HG03039 (cell line): Measurements from ENCODE around the gene TMUB2.
"Not testable (repeated sequence)": the region's sequence is repeated elsewhere in the genome, so short reads cannot be mapped to it uniquely, and the experiment has no call there.

Experiments
- ATAC-seq: cut with Tn5 transposase; IDR thresholded peaks from one replicate; pipeline ENCODE4 v1.9.1; 2021; ENCODE audit warnings: mild to moderate bottlenecking, moderate library complexity; ENCODE audit not compliant: unreplicated experiment

TMUB2 gene

DNA sequence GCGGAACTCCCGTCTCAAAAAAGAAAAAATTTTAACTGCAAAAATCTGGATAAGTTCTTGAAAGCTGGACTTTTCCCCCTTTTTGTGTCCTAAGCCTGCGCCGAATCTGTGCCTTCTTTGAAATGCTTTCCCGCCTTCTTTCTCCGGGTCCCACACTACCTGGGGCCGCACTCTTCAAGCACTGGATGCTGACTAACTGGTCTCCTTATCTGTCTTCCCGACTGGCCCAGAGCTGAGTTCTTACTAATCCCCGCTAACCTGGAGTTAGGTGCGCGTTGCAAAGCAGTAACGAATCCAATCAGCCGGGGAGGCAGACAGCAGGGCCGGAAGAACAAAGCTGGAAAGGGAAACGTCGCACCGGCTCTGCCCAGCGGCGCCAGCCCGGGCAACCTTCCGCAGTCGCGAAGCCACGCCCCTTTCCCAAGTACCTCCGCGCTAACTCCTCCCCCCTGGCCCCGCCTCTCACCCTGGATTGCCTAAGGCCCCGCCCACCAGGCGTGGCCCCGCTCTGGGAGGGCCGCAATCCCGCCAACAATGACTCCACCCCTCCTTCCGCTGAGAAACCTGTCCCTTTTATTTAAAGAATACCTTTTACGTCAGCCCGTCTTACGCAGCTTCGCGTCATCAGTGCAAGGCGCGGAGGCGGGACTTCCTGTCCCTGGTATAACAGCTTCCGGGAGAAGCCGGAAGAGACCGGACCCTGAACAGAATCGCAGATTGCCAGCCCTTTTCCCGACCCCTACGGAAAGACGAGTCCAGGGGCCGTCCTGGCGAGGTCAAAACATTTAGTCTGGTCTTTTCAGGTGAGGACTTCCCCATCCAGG lies at the start of gene TMUB2:
TSS of gene TMUB2 (plus strand) at position 666 of the 824 bp plus-strand sequence. CDS start 737 bp downstream, outside the sequence.
- peak; percentile 85 for ATAC-seq

DNA sequence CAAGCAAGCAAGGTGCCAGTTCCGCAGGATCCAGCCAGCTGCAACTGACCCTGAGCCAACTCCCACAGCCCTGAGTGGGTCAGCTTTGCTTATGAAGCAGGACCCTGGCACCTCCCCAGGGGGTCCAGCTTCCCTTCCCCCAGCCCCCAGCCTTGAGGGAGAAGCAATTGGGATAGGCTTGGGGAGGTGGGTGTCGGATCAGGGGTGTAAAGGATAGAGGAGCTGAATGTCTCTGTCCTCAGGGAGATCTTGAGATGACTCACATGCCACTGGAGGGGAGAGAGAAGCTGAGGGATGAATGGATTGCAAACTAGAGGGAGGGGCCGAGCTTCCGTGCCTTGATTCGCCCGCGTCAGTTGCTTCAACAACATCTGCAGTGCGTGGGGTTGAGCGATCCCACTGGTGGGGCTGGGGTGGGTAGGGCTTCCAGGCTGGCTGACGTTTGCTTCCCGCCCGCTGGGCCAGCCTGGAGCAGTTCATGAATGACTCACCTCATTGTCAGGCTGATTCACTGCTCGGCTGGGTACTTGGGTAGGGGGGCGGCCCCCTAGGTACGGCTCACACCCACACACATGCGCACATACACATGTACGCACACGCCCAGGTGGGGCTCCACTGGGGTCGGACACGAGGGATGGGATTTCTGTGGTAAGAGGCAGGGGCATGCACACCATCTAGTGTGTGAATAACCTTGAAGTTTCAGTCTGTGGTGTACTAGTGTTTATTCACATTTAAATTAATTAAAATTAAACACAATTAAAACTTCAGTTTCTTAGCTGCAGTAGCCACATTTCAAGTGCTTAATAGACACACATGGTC lies 48.7 kb upstream of the TMUB2 start:
- no peak for ATAC-seq

DNA sequence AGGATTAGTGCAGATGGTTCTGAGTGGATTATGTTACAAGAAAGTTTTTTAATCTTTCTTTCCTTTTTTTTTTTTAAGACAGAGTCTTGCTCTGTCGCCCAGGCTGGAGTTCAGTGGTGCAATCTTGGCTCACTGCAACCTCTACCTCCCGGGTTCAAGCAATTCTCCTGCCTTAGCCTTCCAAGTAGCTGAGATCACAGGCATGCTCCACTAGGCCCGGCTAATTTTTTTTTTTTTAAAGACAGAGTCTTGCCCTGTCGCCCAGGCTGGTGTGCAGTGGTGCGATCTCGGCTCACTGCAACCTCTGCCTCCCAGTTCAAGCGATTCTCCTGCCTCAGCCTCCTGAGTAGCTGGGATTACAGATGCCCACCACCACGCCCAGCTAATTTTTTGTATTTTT lies 42.9 kb upstream of the TMUB2 start:
- not testable (repeated sequence) for ATAC-seq

DNA sequence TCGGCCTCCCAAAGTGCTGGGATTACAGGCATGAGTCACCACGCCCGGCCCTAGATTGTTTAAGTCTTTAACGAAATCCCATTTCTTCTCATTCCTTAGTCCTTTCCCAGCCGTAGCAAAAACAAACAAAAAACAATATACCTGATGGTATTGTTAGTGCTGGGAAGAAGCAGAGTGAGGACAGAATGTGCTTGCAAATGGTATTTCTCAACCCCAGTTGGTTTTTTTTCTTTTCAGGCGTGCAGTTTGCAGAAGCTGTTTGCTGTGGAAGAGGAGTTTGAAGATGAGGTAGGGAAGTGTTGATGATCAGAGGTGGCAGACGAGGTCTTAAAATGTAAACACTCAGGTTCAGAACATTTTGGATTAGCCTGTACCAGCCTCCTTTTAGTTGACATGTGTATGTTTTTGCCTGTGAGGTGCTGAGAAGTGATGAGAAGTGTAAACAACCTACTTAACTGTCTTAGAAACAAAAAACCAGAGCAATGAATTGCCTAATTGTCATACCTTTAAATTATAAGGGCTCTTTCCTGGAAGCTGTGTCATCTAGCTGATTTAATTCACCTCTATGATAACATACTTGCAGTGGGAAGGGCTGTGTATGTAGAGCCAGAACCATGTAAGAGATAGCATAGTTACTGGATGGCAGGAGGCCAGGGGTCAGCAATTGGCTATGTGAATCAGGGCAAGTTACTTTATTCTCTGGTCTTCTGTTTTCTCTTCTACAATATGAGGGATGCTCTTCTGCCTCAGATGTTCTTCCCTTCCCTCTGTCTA lies 41.6 kb upstream of the TMUB2 start:
- no peak for ATAC-seq

DNA sequence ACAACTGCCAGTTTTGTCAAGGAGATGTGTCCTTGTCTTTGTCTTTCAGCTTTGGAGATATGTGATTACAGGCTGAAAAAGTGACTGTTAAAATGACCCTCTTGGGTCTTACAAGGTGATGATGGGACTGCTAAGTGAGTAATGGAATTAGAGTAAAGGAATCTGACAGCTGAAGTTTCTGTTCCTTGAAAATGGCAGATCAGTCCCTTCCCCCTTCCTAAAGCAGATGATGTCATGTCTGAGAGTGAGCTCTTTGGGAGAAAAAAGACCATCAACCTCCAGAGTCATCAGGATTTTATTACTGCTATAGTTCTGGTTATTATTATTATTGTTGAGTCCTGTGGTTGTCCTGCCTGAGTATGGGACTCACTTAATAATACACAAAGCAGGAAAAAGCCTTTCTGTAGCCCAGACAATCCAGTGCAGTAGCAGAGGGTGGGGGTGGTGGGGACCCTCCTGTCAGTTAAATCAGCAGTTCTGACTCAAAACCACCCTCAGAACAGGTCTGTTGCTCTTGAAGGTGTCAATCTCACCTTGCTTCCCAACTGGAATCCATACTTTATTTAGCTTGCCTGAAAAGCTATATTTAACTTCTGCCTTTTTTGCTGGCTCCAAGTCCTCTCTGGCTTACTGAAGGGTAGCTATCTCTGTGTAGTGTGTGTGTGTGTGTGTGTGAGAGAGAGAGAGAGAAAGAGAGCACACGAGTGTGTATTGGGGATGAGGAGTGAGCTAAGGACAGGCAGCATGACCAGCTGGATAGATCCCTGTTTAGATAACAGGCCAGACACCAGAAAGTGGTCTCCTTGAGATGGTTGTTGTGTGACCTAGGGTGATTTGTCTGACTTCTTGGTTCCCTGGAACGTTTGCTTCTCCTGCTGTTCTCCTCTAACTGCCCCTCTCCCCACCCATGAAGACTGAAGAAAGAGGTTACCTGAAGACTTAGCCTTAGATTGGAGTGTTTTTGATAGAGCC lies 40.1 kb upstream of the TMUB2 start:
- no peak for ATAC-seq

DNA sequence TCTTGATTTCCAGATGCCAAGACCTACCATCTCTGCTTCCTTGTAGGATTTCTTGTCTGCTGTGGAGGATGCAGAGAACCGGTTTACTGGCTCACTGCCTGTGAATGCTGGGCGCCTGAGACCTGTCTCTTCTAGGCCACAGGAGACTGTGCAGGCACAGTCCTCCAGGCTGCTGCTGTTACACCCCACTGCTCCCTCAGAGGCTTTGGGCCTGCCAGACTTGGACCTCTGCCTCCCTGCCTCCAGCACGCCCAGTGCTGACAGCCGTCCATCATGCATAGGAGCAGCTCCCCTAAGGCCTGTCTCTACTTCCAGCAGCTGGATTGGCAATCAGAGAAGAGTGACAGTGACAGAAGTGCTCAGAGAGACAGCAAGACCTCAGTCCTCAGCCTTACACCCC lies 39.0 kb upstream of the TMUB2 start:
- ATAC-seq, result no peak

DNA sequence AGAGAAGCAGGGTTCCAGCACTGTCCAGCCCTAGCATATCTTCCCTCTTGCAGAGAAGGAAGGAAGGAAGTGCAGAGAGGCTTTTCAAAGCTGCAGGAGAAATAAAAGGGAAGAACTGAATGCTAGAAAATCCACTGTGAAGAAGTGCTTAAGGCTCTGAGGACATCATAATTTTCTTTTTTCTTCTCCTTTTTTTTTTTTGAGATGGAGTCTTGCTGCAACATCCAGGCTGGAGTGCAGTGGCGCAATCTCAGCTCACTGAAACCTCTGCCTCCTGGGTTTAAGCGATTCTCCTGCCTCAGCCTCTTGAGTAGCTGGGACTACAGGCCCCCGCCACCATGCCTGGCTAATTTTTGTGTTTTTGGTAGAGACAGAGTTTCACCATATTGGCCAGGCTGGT lies 37.7 kb upstream of the TMUB2 start:
- ATAC-seq, result not testable (repeated sequence)

DNA sequence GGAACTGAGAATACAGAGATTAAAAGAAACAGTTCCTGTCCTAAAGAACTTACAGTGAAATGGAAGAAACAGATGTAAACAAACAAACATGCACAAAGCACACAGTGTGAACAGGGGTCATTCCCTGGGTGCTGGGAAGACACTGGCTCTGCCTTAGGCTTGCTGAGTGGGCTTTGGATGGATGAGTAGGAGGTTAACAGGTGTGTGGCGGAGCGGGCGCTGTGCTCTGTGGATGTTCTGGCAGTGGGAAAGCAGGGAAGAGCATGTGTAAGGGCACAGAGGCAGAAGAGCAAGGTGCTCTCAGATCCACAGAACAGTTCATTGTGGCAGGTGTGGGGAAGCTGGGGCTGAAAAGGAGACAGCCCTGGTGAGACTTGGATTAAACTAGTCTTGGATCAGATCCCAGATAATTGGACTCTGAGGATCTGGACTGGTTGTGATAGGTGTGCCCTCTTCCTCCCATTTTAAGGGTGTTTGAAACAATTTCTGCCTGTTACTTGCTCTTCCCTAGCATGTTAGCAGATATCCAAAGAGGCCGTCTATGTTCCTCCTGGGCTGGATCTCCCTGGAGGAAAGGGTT lies 36.9 kb upstream of the TMUB2 start:
- ATAC-seq, result no peak

DNA sequence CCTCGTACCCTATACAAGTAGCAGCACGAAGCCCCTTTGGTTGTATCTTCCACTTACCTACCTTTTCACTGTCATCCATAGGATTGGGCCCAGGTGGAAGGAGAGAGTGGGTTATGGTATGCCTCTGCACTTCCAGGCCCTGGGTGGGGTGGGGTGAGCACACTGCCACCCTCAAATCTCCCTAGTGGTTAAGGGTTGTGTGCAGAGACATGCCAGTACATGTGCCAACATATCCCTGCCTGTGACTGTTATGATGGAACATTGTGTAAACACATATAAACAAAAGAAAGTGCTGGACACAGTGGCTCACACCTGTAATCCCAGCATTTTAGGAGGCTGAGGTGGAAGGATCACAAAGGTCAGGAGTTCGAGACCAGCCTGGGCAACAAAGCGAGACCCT lies 33.9 kb upstream of the TMUB2 start:
- no peak for ATAC-seq

DNA sequence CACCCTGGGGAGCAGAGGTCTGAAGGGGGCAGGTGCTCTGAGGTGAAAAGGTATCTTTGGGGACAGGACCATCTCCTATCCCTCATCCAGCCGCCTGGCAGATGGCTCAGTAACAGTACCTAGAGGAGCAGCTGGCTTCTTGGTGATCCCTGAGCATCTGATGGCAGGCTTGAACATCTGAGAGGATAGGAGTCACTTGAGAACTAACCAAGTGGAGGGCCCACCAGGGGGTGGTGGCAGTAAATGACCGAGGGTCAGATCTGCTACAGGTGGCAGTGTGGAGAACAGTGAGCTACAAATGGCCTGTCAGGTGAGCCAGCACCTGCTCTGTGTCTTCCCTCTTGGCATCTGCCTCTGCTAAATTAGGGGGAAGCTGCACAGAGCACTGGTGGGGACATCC lies 31.3 kb upstream of the TMUB2 start:
- no peak for ATAC-seq

DNA sequence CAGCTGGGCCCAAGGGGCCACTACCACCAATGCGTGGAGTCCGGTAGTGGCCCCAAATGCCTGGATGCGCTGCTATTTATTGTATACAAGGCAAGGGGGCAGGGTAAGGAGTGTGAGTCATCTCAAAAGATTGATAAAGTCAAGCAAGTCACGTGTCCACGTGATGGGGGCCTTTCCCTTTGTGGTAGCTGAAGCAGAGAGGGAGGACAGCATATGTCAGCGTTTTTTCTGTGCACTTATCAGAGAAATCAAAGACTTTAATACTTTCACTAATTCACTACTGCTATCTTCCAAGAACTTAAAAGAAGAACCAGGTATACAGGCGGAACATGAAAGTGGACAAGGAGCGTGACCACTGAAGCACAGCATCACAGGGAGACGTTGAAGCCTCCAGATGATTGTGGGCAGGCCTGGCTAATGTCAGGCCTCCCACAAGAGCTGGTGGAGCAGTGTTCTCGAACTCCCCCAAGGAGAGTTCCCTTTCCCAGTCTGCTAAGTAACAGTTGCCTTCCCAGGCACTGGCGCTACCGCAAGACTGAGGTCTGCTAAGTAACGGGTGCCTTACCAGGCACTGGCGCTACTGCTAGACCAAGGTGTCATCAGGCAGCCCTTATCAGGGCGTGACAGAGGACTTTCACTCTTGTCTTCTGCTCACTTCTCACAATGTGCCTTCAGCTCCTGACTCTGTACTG lies 27.1 kb upstream of the TMUB2 start:
- ATAC-seq, result no peak

DNA sequence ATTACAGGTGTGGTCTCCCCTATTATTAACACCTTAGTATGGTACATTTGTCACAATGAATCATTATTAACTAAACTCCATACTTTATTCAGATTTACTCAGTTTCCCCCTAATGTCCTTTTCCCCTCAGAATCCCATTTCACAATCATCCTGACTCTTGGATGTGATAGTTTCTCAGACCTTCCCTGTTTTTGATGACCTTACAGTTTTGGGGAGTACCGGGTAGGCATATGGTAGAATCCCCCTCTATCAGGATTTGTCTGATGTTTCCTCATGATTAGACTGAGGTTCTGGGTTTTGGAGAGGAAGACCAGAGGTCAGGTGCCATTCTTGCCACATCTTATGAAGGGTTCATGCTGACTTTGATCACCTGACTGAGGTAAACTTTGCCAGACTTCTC lies 22.3 kb upstream of the TMUB2 start:
- ATAC-seq, result no peak

DNA sequence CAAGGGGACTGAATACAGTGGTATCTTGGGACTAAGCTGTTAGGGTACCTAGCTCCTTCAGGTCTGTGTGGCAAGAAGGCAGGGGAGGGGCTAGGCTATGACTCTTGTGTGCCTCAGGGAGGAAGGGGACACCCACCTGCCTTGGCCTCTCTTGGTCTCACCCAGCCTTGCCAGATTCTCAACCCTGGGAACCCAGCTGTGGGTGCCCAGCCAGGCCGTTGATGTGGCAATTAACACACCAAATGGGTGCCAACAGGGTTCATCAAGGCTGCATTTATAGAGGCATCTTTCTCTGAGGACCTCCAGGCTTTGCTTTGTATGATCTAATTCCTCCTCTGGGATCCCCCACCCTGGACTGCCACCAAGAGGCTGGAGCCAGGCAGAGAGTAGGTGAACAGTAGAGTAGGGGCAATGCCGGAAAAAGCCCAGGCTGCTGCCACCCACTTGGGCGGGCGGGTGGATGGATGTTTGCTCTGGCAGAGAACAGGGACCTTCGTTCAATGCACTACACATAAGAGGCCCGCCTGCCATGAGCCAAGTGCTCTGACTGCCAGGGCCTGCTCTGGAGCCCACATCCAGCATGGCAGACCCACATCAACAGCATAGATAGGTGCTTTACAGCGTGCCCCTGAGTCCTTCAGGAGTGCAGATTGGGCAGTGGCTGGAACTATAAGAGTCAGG lies 19.5 kb upstream of the TMUB2 start:
- no peak for ATAC-seq

DNA sequence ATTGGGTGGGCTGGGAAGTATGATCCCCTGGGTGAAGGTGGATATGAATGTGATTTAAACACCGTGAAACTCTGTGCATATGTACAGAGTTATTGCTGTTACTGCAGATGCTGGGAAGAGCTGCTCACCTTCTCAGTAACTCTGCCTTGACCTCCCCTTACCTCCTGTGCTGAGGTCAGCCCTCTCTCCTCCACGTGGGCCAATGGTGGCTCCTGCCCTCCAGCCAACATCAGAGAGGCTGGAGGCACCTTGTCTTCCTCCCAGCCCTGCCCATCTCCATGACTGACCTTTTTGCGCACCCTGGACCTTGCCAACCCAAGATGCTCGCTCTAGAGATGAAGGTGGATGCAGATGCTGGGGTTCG lies 16.7 kb upstream of the TMUB2 start:
- no peak for ATAC-seq

DNA sequence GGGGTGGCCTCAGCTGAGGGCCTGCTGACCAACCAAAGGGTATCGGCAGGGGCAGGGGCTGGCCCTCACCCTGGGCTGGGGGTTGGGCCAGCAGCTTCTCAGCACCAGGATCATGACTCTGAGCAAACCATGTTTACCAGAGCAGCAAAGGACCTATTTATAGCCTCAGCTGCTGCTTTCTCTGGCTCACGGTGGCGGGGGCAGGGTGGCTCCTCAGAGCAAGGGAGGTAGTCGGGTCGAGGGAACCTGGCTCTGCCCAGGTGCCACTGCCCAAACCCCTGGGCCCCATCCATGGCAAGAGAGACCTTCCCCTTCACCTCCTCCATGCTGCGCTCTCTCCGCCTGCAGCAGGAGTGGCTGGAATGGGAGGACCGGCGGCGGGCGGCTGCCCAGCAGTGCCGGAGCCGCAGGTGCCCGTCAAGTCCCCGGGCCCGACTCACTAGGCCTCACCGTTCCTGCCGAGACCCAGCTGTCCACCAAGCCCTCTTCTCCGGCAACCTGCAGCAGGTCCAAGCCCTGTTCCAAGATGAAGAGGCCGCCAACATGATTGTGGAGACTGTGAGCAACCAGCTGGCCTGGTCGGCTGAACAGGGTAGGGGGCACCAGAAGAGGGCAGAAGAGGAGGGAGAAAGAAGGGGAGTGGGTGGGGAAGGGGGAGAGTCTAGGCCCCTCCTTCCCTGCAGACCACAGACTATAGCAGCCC lies 16.1 kb upstream of the TMUB2 start, which contains the start of gene ASB16:
TSS of gene ASB16 (plus strand) at position 206 of the 703 bp plus-strand sequence. CDS start at position 292, 86 bp downstream.
- ATAC-seq, result no peak

DNA sequence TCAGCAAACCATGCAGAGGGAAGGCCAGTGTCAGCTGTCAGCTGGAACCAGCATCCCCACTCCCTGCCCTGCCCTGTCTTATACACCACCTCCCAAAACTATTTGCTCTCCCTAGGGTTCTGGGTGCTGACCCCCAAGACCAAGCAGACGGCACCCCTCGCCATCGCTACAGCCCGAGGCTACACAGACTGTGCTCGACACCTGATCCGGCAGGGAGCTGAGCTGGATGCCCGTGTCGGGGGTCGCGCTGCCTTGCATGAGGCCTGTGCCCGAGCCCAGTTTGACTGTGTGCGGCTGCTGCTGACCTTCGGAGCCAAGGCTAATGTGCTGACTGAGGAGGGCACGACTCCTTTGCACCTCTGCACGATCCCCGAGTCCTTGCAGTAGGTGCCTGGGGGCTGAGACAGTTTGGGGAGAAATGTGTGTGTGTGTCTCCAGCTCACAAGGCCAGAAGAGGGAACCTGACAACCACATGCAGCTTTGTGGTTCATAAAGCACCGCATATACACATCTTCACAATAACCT lies 14.8 kb upstream of the TMUB2 start:
- no peak for ATAC-seq

DNA sequence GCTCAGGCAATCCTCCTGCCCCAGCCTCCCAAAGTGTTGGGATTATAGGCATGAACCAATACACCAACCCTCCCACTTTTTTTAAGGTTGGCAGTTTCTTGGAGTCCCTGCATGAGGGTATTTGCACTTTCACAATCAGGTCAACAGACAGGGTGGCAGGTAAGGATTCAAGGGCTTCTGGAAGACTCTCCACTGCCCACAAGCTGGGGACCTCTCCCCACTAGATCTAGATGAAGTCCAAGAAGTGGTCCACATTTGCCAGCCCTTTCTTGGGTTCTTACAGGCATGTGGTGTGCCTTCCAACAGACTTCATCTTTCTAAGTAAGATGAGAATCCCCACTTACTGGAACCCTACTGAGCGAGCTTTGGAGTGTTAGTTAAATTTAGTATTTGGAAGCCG lies 12.3 kb upstream of the TMUB2 start:
- ATAC-seq, result no peak

DNA sequence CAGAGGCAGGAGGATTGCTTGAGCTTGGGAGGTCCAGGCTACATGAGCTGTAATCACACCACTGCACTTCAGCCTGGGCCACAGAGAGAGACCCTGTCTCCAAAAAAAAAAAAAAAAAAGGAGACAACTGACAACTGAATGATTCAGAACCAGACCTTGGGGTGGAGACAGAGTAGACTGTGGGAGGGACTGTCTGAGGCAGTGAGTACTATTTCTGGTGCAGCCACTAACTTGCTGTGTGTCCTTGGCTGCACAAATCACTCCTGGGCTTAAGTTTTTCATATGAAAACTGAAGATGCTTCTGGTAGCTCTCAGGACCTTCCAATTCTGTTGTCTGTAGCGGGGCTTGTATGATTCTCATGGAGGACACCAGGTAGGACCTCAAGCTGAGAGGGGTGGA lies 10.5 kb upstream of the TMUB2 start:
- no peak for ATAC-seq
